Right atrium auricular region (tissue), 2 donors: ENCODE measurements around the gene CMSS1. TPM values are rescaled to one million over a fixed set of nuclear protein-coding genes. Genes with fewer than 3 reads are reported as not detected.

Experiments
- DNase-seq: peaks from one replicate; pipeline ENCODE4 v3.0.0-alpha.2; 2019; ENCODE audit warnings: low spot score
- H3K27ac ChIP-seq, 2 donors: fragments of 200-600 bp; sonication (generic); 1 replicate in 1 of 2; 2 replicates in 1 of 2; pipeline ENCODE4 v1.5.1; 2016 to 2019
- H3K27me3 ChIP-seq, 2 donors: fragments of 200-600 bp; sonication (generic); one replicate each; pipeline versions ENCODE4 v1.5.1 to v1.6.0; 2017 to 2019
- H3K36me3 ChIP-seq: fragments of 200-600 bp; sonication (generic); one replicate; pipeline ENCODE4 v1.5.1; 2016
- H3K4me1 ChIP-seq, 2 donors: fragments of 200-600 bp; sonication (generic); one replicate each; pipeline versions ENCODE4 v1.5.1 to v1.6.0; 2017 to 2019
- H3K4me3 ChIP-seq, 2 donors: fragments of 200-600 bp; sonication (generic); 1 replicate in 1 of 2; 2 replicates in 1 of 2; pipeline ENCODE4 v1.5.1; 2017 to 2019; ENCODE audit warnings: mild to moderate bottlenecking in 1 of 2, moderate library complexity in 1 of 2
- H3K9me3 ChIP-seq, 2 donors: fragments of 200-600 bp; sonication (generic); one replicate each; pipeline ENCODE4 v1.5.1; 2019
- total RNA-seq, 2 donors: library from RNA; depleted of rRNA; stranded (reverse); fragments of >200 nt; gene quantifications; one replicate each; pipeline ENCODE4 v1.1.0, GENCODE V29; 2016
- TF ChIP-seq, protein P1 (sequence below), 2 donors: fragments of 200-600 bp; sonication (generic); IDR thresholded peaks; one replicate each; pipeline ENCODE4 v1.5.1; 2019; ENCODE audit warnings: antibody characterized with exemption in 2 of 2

CMSS1 gene
- total RNA-seq, 2 donors from 2014 or later, result 5.7 to 17.7 TPM

DNA sequence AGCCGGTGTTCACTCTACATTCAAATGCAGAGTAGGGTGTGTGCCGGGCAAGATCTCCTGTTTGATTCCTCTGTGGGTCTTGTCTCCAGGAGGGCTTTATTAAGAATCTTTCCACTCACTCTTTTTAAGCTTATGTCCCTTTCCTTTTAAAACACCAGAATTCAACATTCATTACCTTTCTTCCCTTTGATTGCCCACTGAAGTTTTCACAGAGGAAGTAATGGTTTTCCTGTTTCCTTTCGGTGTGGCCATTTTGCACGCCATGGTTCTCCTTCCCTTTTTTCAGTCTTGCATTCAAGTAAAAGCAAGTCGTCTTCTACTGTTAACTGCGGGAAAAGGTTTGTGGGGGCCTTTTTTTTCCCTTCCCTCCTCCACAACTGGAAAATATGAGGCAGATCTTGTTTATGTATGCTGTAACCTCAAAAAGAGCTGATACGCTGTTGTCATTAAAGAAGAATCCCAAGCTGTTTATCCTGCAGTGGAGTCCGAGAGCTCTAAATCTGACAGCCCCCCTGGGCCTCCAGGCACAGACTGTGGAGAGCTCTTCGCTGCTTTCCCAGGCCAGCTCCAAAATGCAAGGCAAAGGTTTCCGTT, 256.1 kb downstream of the CMSS1 start:
- Histone ChIP-seq H3K4me3 (no peak overlapping the region), H3K36me3 (no peaks in the 10 kb centered on the region), H3K9me3 (no peaks in the 10 kb centered on the region), H3K27me3 (no peaks in the 10 kb centered on the region), H3K27ac (peak overlapping the region; percentile 47 to 79), H3K4me1 (peaks cover 0 to 60% of the 10 kb centered on the region in 2 donors)
- TF ChIP-seq, protein P1, sequence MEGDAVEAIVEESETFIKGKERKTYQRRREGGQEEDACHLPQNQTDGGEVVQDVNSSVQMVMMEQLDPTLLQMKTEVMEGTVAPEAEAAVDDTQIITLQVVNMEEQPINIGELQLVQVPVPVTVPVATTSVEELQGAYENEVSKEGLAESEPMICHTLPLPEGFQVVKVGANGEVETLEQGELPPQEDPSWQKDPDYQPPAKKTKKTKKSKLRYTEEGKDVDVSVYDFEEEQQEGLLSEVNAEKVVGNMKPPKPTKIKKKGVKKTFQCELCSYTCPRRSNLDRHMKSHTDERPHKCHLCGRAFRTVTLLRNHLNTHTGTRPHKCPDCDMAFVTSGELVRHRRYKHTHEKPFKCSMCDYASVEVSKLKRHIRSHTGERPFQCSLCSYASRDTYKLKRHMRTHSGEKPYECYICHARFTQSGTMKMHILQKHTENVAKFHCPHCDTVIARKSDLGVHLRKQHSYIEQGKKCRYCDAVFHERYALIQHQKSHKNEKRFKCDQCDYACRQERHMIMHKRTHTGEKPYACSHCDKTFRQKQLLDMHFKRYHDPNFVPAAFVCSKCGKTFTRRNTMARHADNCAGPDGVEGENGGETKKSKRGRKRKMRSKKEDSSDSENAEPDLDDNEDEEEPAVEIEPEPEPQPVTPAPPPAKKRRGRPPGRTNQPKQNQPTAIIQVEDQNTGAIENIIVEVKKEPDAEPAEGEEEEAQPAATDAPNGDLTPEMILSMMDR (IDR thresholded peaks at IDR 0.05), result no peak
- no peak for DNase-seq

GRCh38 chr3:100075196-100075595, 257.5 kb downstream of the CMSS1 start:
- Histone ChIP-seq H3K4me3 (no peak overlapping the region), H3K4me1 (peaks cover 0 to 53% of the 10 kb centered on the region in 2 donors), H3K36me3 (no peaks in the 10 kb centered on the region), H3K9me3 (no peaks in the 10 kb centered on the region), H3K27ac (peak overlapping the region; percentile 47 to 79), H3K27me3 (no peaks in the 10 kb centered on the region)
- no peak for DNase-seq
- TF ChIP-seq, protein P1 (IDR thresholded peaks at IDR 0.05), result no peak

DNA sequence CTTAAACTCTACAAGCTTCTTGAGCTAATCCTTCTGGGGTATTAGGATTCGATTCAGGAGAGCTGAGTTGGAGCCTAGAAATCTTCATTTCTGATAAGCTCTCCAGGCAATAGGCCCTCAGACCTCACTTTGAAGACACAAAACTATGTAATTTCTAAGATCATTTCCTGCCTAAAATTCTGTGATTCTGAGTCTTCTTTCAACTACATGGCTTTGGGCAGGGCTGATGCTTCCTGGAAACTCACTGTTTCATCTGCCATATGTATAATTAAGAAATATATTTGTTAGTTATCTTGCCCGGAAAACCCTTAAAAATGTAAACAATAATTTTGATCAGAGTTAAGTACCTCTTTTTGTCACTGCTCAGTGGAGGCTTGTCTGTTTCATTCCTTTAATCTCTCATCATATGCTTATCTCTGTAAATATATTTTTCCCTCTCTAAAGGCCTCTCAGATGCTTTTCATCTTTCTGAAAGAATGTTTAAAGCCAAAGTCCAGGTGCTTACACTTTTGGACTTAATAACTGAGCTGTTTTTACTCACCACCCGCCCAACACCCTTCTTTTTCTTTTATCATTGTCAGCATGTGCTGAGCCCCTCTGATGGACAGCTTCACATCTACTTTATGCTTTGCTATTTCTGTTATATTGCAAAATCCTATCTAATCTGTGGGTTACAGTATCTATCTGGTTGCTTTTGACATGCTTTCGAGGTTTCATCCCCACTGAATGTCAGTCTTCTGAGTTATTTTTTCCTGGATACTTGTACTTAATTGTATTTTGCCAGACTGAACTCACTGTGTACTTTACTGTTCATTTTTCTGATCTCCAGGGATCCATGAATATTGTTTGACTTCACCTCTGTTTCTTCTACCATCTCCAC, 258.4 kb downstream of the CMSS1 start:
- Histone ChIP-seq H3K4me1 (peaks cover 0 to 62% of the 10 kb centered on the region in 2 donors), H3K9me3 (no peaks in the 10 kb centered on the region), H3K36me3 (no peaks in the 10 kb centered on the region), H3K4me3 (no peak overlapping the region), H3K27ac (peak overlapping the region; percentile 60 to 79), H3K27me3 (no peaks in the 10 kb centered on the region)
- TF ChIP-seq, protein P1 (IDR thresholded peaks at IDR 0.05), result no peak
- DNase-seq, result no peak

DNA sequence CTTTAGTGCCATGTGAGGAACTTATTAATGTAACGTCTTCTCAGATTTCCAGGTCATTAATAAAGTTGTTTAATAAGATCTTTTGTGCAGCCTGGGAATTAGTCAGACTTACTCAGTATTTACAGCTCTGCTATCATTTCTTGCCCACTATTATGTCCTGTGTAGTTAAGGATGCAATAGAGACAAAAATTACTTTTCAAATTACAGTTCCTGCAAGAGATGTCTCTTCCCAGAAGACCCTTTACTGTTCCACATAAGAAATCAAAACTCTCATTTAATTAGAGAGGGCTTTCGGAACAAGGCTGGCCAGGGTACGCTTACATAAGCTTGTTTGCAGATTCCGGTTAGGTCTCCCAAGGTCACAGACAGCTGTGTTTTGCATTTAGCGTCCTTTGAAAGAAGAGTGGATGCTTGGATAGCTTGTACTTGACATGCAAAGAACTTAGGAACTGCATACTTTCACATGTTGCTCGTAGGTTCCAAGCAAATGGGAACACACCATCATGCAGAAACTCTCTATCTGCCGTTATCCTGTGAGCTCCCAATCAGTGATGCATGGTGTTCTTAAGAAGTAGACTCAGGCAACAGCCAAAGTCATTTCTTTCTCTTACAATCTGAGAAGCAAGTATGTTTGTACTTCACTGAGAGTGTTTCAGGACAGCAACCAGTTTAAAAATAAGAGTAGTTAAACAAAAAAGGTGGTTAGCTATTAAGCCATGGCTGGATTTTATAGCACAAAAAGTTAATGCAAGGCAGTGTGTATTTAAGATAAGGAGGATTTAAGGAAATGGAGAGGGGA, 259.3 kb downstream of the CMSS1 start:
- H3K36me3 ChIP-seq, result no peaks in the 10 kb centered on the region
- peak overlapping the region; percentile 60 to 79 for H3K27ac ChIP-seq
- TF ChIP-seq, protein P1 (IDR thresholded peaks at IDR 0.05), result no peak
- peaks cover 0 to 56% of the 10 kb centered on the region in 2 donors for H3K4me1 ChIP-seq
- DNase-seq, result no peak
- H3K9me3 ChIP-seq, result no peaks in the 10 kb centered on the region
- H3K27me3 ChIP-seq, result no peaks in the 10 kb centered on the region
- no peak overlapping the region for H3K4me3 ChIP-seq

DNA sequence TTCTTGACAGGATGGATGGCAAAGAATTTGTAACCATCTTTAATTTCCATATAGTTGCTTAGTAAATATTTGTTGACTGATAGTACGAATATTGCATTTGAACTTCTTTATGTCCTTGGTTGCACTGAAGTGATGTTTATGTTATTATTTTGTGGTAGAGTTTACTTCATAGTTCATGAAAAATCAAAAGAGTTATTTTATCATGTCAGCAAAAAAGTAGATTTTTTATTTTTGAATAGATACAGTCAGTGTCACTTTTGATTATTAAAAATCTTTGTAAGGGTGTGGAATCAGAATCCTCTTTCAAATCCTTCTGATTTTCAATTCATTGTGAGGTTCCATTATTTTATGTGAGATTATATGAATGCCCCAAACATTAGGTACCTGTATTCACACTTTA, 261.7 kb downstream of the CMSS1 start:
- peaks cover 0 to 35% of the 10 kb centered on the region in 2 donors for H3K4me1 ChIP-seq
- TF ChIP-seq, protein P1 (IDR thresholded peaks at IDR 0.05), result no peak
- no peaks in the 10 kb centered on the region for H3K9me3 ChIP-seq
- H3K4me3 ChIP-seq, result no peak overlapping the region
- no peak for DNase-seq
- no peaks in the 10 kb centered on the region for H3K27me3 ChIP-seq
- H3K27ac ChIP-seq, result no peak overlapping the region
- H3K36me3 ChIP-seq, result no peaks in the 10 kb centered on the region
